GM19397 (cell line): Measurements from ENCODE around the gene FNDC3A.
"Not testable (repeated sequence)": the region's sequence is repeated elsewhere in the genome, so short reads cannot be mapped to it uniquely, and the experiment has no call there.

ENCODE experiments used
- ATAC-seq: cut with Tn5 transposase; IDR thresholded peaks from one replicate; pipeline ENCODE4 v1.9.1; 2021; ENCODE audit warnings: mild to moderate bottlenecking, moderate library complexity; ENCODE audit not compliant: unreplicated experiment

FNDC3A gene

GRCh38 chr13:49071341-49071937 is 95.7 kb downstream of the FNDC3A start:
- no peak for ATAC-seq

GRCh38 chr13:49082653-49083536 is 107.2 kb downstream of the FNDC3A start:
- ATAC-seq = peak; percentile 73

- ATAC-seq = no peak
These were observed 109.2 kb downstream of the FNDC3A start for GRCh38 chr13:49084961-49085360.

- no peak for ATAC-seq
These were observed 111.0 kb downstream of the FNDC3A start for GRCh38 chr13:49086722-49087121.

- no peak for ATAC-seq
These were observed 117.7 kb downstream of the FNDC3A start for GRCh38 chr13:49093376-49093775.

- ATAC-seq = no peak
These were observed 121.7 kb downstream of the FNDC3A start for GRCh38 chr13:49097374-49097773.

- ATAC-seq = no peak
These were observed 122.5 kb downstream of the FNDC3A start for GRCh38 chr13:49098198-49098597.

- no peak for ATAC-seq
These were observed 123.2 kb downstream of the FNDC3A start for GRCh38 chr13:49098771-49099512.

- ATAC-seq = no peak
These were observed 123.8 kb downstream of the FNDC3A start for GRCh38 chr13:49099513-49099877.

GRCh38 chr13:49100637-49101570 is 125.2 kb downstream of the FNDC3A start:
- ATAC-seq = no peak

GRCh38 chr13:49108196-49108595 is 132.5 kb downstream of the FNDC3A start:
- no peak for ATAC-seq

GRCh38 chr13:49110122-49110912 is 134.6 kb downstream of the FNDC3A start:
- peak; percentile 72 for ATAC-seq

GRCh38 chr13:49110913-49111170 is 135.1 kb downstream of the FNDC3A start:
- no peak for ATAC-seq

- no peak for ATAC-seq
These were observed 137.2 kb downstream of the FNDC3A start for GRCh38 chr13:49112782-49113525.

- no peak for ATAC-seq
These were observed 138.0 kb downstream of the FNDC3A start for GRCh38 chr13:49113526-49114286.

- no peak for ATAC-seq
These were observed 141.2 kb downstream of the FNDC3A start for GRCh38 chr13:49116873-49117272.

GRCh38 chr13:49118455-49118854 is 142.7 kb downstream of the FNDC3A start:
- ATAC-seq = not testable (repeated sequence)

- ATAC-seq = no peak
These were observed 149.1 kb downstream of the FNDC3A start for GRCh38 chr13:49124693-49125304.
